Caco-2 (cell line): ENCODE measurements around the gene PARP8. TPM values are rescaled to one million over a fixed set of nuclear protein-coding genes. Genes with fewer than 3 reads are reported as not detected.
"Not testable (repeated sequence)": the region's sequence is repeated elsewhere in the genome, so short reads cannot be mapped to it uniquely, and the experiment has no call there.

Experiments used
- BruUV-seq: library from RNA; stranded (reverse); fragments of 400-500 nt; replicated peaks from 2 replicates; lab custom pipeline; 2021; lab: Mats Ljungman, UMichigan
- CTCF ChIA-PET: fragments of 300-600 bp; sonication (Branson Sonifier 250); formaldehyde crosslinking; loops from one replicate; lab custom pipeline; 2022; ENCODE audit warnings: antibody characterized with exemption; lab: Charles Lee
- POLR2A ChIA-PET: fragments of 300-600 bp; sonication (Branson Sonifier 250); formaldehyde crosslinking; loops from one replicate; lab custom pipeline; 2022; ENCODE audit warnings: antibody characterized with exemption; lab: Charles Lee
- DNase-seq, 2 experiments: peaks; one replicate each; pipeline versions ENCODE4 v3.0.0 to v3.0.0-alpha.2; 2020 to 2022
- H3K27me3 ChIP-seq: replicated peaks from 2 replicates; pipeline ENCODE4 v1.6.0; 2011; ENCODE audit warnings: low read length; ENCODE audit not compliant: control insufficient read depth, insufficient read depth
- H3K36me3 ChIP-seq: 2 replicates; pipeline ENCODE4 v1.5.1; 2011; ENCODE audit warnings: low read length; ENCODE audit not compliant: control insufficient read depth, insufficient read depth
- H3K4me1 ChIP-seq: fragments of 250-450 bp; sonication (Bioruptor Pico); 2 replicates; pipeline ENCODE4 v1.5.1; 2020; ENCODE audit warnings: mild to moderate bottlenecking
- H3K4me3 ChIP-seq: 2 replicates; pipeline ENCODE4 v1.5.1; 2011; ENCODE audit warnings: low read depth, mild to moderate bottlenecking, control low read depth, low read length
- H3K9me3 ChIP-seq: fragments of 250-450 bp; sonication (Bioruptor Pico); 2 replicates; pipeline ENCODE4 v1.5.1; 2020; ENCODE audit warnings: mild to moderate bottlenecking, moderate library complexity
- H3K27ac Mint-ChIP-seq: one replicate; pipeline ENCODE4 v1.8.0; 2022; ENCODE audit warnings: mixed read lengths; ENCODE audit not compliant: unreplicated experiment
- H3K27me3 Mint-ChIP-seq: one replicate; pipeline ENCODE4 v1.8.0; 2022; ENCODE audit warnings: mixed read lengths; ENCODE audit not compliant: insufficient read depth, unreplicated experiment
- H3K36me3 Mint-ChIP-seq: one replicate; pipeline ENCODE4 v1.8.0; 2022; ENCODE audit warnings: mild to moderate bottlenecking, mixed read lengths; ENCODE audit not compliant: insufficient read depth, unreplicated experiment
- H3K4me1 Mint-ChIP-seq: one replicate; pipeline ENCODE4 v1.8.0; 2022; ENCODE audit warnings: low read depth, mixed read lengths; ENCODE audit not compliant: unreplicated experiment
- H3K4me3 Mint-ChIP-seq: one replicate; pipeline ENCODE4 v1.8.0; 2022; ENCODE audit warnings: mild to moderate bottlenecking, moderate library complexity, mixed read lengths; ENCODE audit not compliant: unreplicated experiment
- H3K9me3 Mint-ChIP-seq: one replicate; pipeline ENCODE4 v1.8.0; 2022; ENCODE audit warnings: mixed read lengths; ENCODE audit not compliant: unreplicated experiment
- CTCF ChIP-seq, 2 experiments: fragments of 200-600 bp in 1 of 2; IDR thresholded peaks; 1 replicate in 1 of 2; 2 replicates in 1 of 2; pipeline versions ENCODE4 v1.5.1 to v1.8.0; 2011 to 2022; ENCODE audit warnings: antibody characterized with exemption in 1 of 2, control low read depth in 1 of 2, inconsistent platforms in 1 of 2, low read depth in 1 of 2, low read length in 1 of 2, mild to moderate bottlenecking in 1 of 2, moderate library complexity in 1 of 2; ENCODE audit not compliant: insufficient read depth in 1 of 2, severe bottlenecking in 1 of 2, unreplicated experiment in 1 of 2
- intact Hi-C: fragments of 100-400 bp; cut with micrococcal nuclease; formaldehyde crosslinking; loops from one replicate; pipeline ENCODE4 v1.10.0; 2022; ENCODE audit not compliant: unreplicated experiment
- total RNA-seq: library from RNA; stranded (reverse); gene quantifications from 2 replicates; pipeline ENCODE4 v1.2.3, GENCODE V29; 2022

Gene PARP8
- total RNA-seq, 1 experiment from 2014 or later, result 0.79 TPM

GRCh38 chr5:50658246-50658645 is 8.2 kb upstream of the PARP8 start:
- CTCF ChIA-PET, result no interaction called here
- no peaks in the 10 kb centered on the region for H3K36me3 Mint-ChIP-seq
- intact Hi-C loops, result no loop called here

GRCh38 chr5:50663636-50664035 is 2.8 kb upstream of the PARP8 start:
- ChIA-PET POLR2A (interaction anchor here (0.7 kb wide), 1 partner anchor 195 kb away, joined by 3 read pairs; no protein-coding TSS in a partner anchor), CTCF (no interaction called here)
- intact Hi-C loops, result no loop called here

More at GRCh38 chr5:50658246-50658645, 8.2 kb upstream of the PARP8 start:
- Histone ChIP-seq H3K4me3 (no peak overlapping the region), H3K36me3 (no peaks in the 10 kb centered on the region), H3K27me3 (no peaks in the 10 kb centered on the region), H3K9me3 (no peaks in the 10 kb centered on the region), H3K4me1 (no peaks in the 10 kb centered on the region)
- no peak for DNase-seq
- H3K27me3 Mint-ChIP-seq, result peaks cover 12% of the 10 kb centered on the region
- no TSS peak for BruUV-seq
- no peak overlapping the region for H3K27ac Mint-ChIP-seq
- TF ChIP-seq CTCF (IDR thresholded peaks at IDR 0.05; ENCODE audit: insufficient read depth in 1 of 2, low read depth in 1 of 2, low read length in 1 of 2, severe bottlenecking in 1 of 2, unreplicated experiment in 1 of 2), result no peak
- no peaks in the 10 kb centered on the region for H3K4me1 Mint-ChIP-seq
- POLR2A ChIA-PET, result no interaction called here
- no peaks in the 10 kb centered on the region for H3K9me3 Mint-ChIP-seq
- no peak overlapping the region for H3K4me3 Mint-ChIP-seq

DNA sequence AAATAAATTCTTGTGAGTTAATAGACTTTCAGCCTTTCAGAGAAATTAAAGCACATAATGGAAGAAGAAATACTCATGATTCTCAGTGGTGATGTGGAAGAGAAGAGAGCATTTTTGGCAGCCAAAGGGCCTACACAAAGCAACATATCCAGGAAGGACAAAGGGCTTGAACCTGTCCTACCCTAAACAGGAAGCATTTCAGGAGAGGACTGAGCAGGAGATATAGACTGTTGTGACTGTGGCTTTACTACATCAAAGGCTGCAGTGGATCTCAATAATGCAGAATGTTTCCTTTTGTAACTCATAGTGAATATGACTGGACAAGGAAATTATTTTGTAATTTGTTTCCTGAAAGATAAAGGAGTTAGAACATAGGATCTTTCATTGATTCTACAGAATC is 1.3 kb upstream of the PARP8 start:
- no TSS peak for BruUV-seq
- Histone ChIP-seq H3K36me3 (no peaks in the 10 kb centered on the region), H3K4me1 (no peaks in the 10 kb centered on the region), H3K9me3 (no peaks in the 10 kb centered on the region), H3K27me3 (no peaks in the 10 kb centered on the region), H3K4me3 (no peak overlapping the region)
- no peak for TF ChIP-seq CTCF (IDR thresholded peaks at IDR 0.05; ENCODE audit: insufficient read depth in 1 of 2, low read depth in 1 of 2, low read length in 1 of 2, severe bottlenecking in 1 of 2, unreplicated experiment in 1 of 2)
- CTCF ChIA-PET, result no interaction called here
- Mint-ChIP-seq H3K36me3 (no peaks in the 10 kb centered on the region), H3K4me1 (peaks cover 5% of the 10 kb centered on the region), H3K27ac (no peak overlapping the region), H3K4me3 (no peak overlapping the region), H3K9me3 (no peaks in the 10 kb centered on the region), H3K27me3 (peaks cover 18% of the 10 kb centered on the region)
- POLR2A ChIA-PET, result no interaction called here
- DNase-seq, result no peak
- intact Hi-C loops, result no loop called here

More at GRCh38 chr5:50663636-50664035, 2.8 kb upstream of the PARP8 start:
- Histone ChIP-seq H3K4me3 (no peak overlapping the region), H3K36me3 (no peaks in the 10 kb centered on the region), H3K27me3 (no peaks in the 10 kb centered on the region), H3K9me3 (no peaks in the 10 kb centered on the region), H3K4me1 (no peaks in the 10 kb centered on the region)
- H3K36me3 Mint-ChIP-seq, result no peaks in the 10 kb centered on the region
- H3K4me3 Mint-ChIP-seq, result no peak overlapping the region
- H3K9me3 Mint-ChIP-seq, result no peaks in the 10 kb centered on the region
- H3K4me1 Mint-ChIP-seq, result peaks cover 5% of the 10 kb centered on the region
- peaks cover 18% of the 10 kb centered on the region for H3K27me3 Mint-ChIP-seq
- no peak for DNase-seq
- no peak overlapping the region for H3K27ac Mint-ChIP-seq
- no peak for TF ChIP-seq CTCF (IDR thresholded peaks at IDR 0.05; ENCODE audit: insufficient read depth in 1 of 2, low read depth in 1 of 2, low read length in 1 of 2, severe bottlenecking in 1 of 2, unreplicated experiment in 1 of 2)
- BruUV-seq, result no TSS peak

DNA sequence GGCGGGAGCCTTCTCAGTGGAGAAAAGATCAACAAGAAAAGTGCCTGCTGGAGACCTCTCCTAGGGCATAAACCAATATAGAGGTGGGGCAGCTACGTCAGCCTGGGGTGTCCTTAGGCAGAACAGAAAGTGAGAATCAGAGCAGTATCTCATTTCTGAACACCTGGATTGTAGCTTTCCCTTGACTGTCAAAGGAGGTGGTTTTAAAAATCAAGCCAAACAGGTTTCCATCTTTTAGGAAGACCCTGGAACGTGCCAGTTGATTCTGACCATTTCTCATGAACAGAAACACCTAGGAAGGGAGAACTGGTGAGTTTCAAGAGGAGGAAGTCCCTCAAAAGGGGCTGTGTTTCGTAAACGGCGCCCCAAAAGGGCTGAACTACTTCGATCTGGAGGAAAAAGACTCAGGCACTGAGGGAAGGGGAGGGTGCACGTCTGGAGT is 655 bp upstream of the PARP8 start:
- H3K27me3 ChIP-seq, H3K36me3 Mint-ChIP-seq, H3K9me3 ChIP-seq, BruUV-seq, H3K4me1 Mint-ChIP-seq, DNase-seq, intact Hi-C loops, POLR2A ChIA-PET, H3K4me3 ChIP-seq, H3K36me3 ChIP-seq, H3K9me3 Mint-ChIP-seq, CTCF ChIA-PET, H3K4me1 ChIP-seq, H3K27ac Mint-ChIP-seq: not testable (repeated sequence)
- H3K27me3 Mint-ChIP-seq, result peaks cover 18% of the 10 kb centered on the region
- peak overlapping the region; percentile 91 for H3K4me3 Mint-ChIP-seq
